HCEC 1CT (cell line): Measurements from ENCODE around the gene TCP11X2.
"Not testable (repeated sequence)": the region's sequence is repeated elsewhere in the genome, so short reads cannot be mapped to it uniquely, and the experiment has no call there.

Experiments used
- DNase-seq: peaks from one replicate; pipeline ENCODE4 v3.0.0-alpha.2; 2017

TCP11X2 gene

GRCh38 chrX:102471762-102472220 lies at the start of gene TCP11X2:
TSS of gene TCP11X2 (minus strand) at chrX:102471812.
- DNase-seq = not testable (repeated sequence)

GRCh38 chrX:102517326-102517725 lies 45.7 kb upstream of the TCP11X2 start:
- DNase-seq = no peak

- DNase-seq = no peak
These were observed 44.6 kb upstream of the TCP11X2 start, which contains the start of gene TMSB15A for GRCh38 chrX:102515975-102516941. TSS of gene TMSB15A (minus strand) at chrX:102516739.

DNA sequence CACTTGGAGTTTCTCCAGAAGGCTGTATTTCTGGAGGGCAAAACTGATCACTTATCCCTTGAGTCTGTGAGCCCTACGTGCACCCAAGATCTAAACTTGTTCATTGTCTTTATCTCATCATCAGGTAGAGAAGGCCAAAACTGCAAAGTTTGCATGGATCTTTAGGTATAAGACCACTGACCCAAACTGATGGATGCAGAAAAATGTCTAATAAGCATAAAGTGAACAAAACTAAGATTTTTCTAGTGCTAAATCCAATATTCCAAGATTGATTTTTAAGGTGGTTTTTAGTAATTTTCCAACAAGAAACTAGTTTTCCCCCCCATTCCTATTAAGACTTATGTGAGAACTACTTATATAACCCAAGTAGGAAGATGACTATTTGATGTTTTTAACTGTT lies 42.9 kb upstream of the TCP11X2 start:
- no peak for DNase-seq

- no peak for DNase-seq
These were observed 27.1 kb upstream of the TCP11X2 start for GRCh38 chrX:102498732-102499131.

DNA sequence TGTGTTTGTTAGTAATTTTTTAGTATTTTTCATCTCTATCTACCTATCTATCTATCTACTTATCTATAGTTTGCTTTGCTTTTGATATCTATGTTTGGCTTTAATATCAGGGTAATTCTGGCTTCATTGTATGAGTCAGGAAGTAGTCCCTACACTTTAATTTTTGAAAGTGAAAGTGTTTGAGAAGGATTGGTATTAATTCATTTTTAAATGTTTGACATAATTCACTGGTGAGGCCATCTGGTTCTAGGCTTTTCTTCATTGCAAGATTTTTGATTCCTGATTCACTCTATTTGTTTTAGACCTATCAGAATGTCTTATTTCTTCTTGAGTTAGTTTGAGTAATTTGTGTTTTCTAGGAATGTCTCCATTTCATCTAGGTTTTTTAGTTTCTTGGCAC lies 20.2 kb upstream of the TCP11X2 start:
- DNase-seq = no peak

GRCh38 chrX:102478765-102479164 lies 7.2 kb upstream of the TCP11X2 start:
- not testable (repeated sequence) for DNase-seq

DNA sequence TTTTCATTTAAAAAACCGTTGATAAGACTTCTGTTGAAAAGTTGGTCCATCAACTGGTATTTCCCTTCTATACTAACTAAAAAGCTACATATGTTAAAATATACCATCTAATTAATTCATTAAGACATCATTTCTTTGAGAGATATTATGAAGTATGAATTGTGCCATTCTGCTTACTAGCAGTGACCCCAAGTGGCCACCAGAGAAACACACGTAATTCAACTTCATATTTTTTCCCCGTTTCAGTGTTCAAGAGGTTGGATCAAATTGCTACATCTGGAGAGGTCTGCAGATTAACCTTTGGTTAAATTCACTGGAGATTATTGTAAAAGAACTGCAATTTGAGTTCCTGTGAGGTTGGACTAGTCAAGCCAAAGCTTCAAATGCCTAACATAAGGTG lies 1.4 kb downstream of the TCP11X2 start:
- not testable (repeated sequence) for DNase-seq

DNA sequence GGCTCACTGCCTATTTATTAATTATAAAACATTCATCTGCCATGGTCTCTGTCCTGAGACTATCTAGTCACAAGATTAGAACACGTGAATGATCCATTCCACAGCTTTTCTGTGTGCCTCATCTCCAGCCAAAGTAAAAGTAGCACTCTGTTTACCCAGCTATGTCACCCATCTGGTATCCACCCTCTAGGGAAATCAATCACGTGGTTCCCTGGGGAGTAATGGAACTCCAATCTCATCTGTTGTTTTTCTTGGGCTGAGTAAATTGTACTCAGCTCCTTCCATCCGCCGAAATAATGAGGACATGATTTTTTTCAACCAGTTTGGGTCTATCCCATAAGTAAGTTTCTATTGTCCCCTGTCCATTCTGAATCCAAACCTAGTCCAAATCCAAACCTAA lies 13.0 kb downstream of the TCP11X2 start:
- not testable (repeated sequence) for DNase-seq

DNA sequence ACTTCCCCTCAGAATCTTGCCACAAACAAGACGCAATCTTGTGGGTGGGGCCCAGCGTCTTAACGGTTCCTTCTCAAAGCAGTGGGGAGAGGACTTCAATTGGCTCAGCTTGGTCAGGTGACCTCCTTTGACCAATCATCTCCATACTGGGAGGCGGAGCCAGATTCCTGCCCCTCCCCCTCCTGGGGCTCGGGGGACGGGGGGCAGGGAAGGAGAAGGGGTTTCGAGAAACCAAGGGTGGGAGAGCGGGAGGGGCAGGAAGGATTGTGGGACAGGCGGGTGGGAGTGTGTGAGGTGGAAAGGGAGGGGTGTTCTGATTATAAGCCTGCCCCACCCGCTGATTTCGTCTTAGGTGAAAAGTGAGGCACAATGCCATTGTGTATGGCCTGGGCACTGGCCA lies 31.7 kb downstream of the TCP11X2 start, which contains the start of gene NXF2B:
Gene NXF2B (minus strand): TSS at position 101 of the 400 bp plus-strand sequence. CDS start 59,972 bp downstream, outside the sequence.
- DNase-seq = not testable (repeated sequence)

GRCh38 chrX:102414493-102414892 lies 57.1 kb downstream of the TCP11X2 start:
- not testable (repeated sequence) for DNase-seq
